Panc1 (cell line): ENCODE measurements around the gene PGM5. TPM values are rescaled to one million over a fixed set of nuclear protein-coding genes. Genes with fewer than 3 reads are reported as not detected.

Source experiments
- ATAC-seq: fragments of 200-7000 bp; cut with Tn5 transposase; 2 replicates; pipeline ENCODE4 v1.9.1; 2020; ENCODE audit warnings: mild to moderate bottlenecking, moderate library complexity
- BruUV-seq: library from RNA; stranded (reverse); fragments of 400-500 nt; replicated peaks from 2 replicates; lab custom pipeline; 2021; lab: Mats Ljungman, UMichigan
- CTCF ChIA-PET: fragments of 300-600 bp; sonication (Branson Sonifier 250); formaldehyde crosslinking; loops from one replicate; lab custom pipeline; 2022; ENCODE audit warnings: antibody characterized with exemption; lab: Charles Lee
- POLR2A ChIA-PET: fragments of 300-600 bp; sonication (Branson Sonifier 250); formaldehyde crosslinking; loops from one replicate; lab custom pipeline; 2022; ENCODE audit warnings: antibody characterized with exemption; lab: Charles Lee
- DNase-seq: peaks from one replicate; pipeline ENCODE4 v3.0.0-alpha.2; 2010; ENCODE audit warnings: low read depth, low spot score
- H3K27ac ChIP-seq: 2 replicates; pipeline ENCODE4 v1.5.1; 2011; ENCODE audit warnings: mild to moderate bottlenecking, low read length, inconsistent platforms
- H3K27me3 ChIP-seq: fragments of 200-500 bp; sonication (Bioruptor generic); 2 replicates; pipeline ENCODE4 v1.6.0; 2014; ENCODE audit warnings: low read length, inconsistent platforms; ENCODE audit not compliant: control insufficient read depth, insufficient read depth
- H3K36me3 ChIP-seq: fragments of 200-500 bp; sonication (Bioruptor generic); 2 replicates; pipeline ENCODE4 v1.5.1; 2014; ENCODE audit warnings: inconsistent platforms, mild to moderate bottlenecking, low read length, moderate library complexity; ENCODE audit not compliant: control insufficient read depth, insufficient read depth
- H3K4me1 ChIP-seq: 2 replicates; pipeline ENCODE4 v1.5.1; 2011; ENCODE audit warnings: inconsistent platforms, mild to moderate bottlenecking, low read length, moderate library complexity; ENCODE audit not compliant: control insufficient read depth, insufficient read depth
- H3K4me3 ChIP-seq, 2 experiments: 2 replicates each; pipeline ENCODE4 v1.5.1; 2011 to 2012; ENCODE audit warnings: low read depth in 2 of 2, low read length in 2 of 2, mild to moderate bottlenecking in 2 of 2, inconsistent platforms in 1 of 2, moderate library complexity in 1 of 2
- H3K9me3 ChIP-seq: fragments of 200-500 bp; sonication (Bioruptor generic); 2 replicates; pipeline ENCODE4 v1.5.1; 2014; ENCODE audit warnings: low read depth, mild to moderate bottlenecking, inconsistent platforms, low read length, moderate library complexity; ENCODE audit not compliant: control insufficient read depth, insufficient read depth
- POLR2AphosphoS5 ChIP-seq: IDR thresholded peaks from 2 replicates; pipeline ENCODE4 v1.6.1; 2012; ENCODE audit warnings: mild to moderate bottlenecking, low read depth, low read length, moderate library complexity
- SIN3A ChIP-seq: IDR thresholded peaks from 2 replicates; pipeline ENCODE4 v1.6.1; 2012; ENCODE audit warnings: low read depth, mild to moderate bottlenecking, low read length, moderate library complexity, borderline replicate concordance; ENCODE audit not compliant: insufficient read depth
- TCF7L2 ChIP-seq: IDR thresholded peaks from 2 replicates; pipeline ENCODE4 v1.6.1; 2011; ENCODE audit warnings: mild to moderate bottlenecking, low read depth, low read length, inconsistent platforms
- in situ Hi-C: cut with HindIII; loops from 2 replicates; pipeline ENCODE4 v1.10.0; 2016; ENCODE audit warnings: low sequenced_read_pairs, low pct_unique_long_range_greater_than_20kb
- intact Hi-C: fragments of 100-400 bp; cut with micrococcal nuclease; formaldehyde crosslinking; loops from one replicate; pipeline ENCODE4 v1.10.0; 2022; ENCODE audit not compliant: unreplicated experiment
- total RNA-seq: library from RNA; stranded (reverse); gene quantifications from one replicate; pipeline ENCODE4 v1.2.1, GENCODE V29; 2021; ENCODE audit not compliant: unreplicated experiment
- TF ChIP-seq, protein P1 (sequence below): fragments of 450-650 bp; IDR thresholded peaks from 2 replicates; pipeline ENCODE4 v1.5.1; 2017; ENCODE audit warnings: mild to moderate bottlenecking
- TF ChIP-seq, protein P2 (sequence below), 2 experiments: IDR thresholded peaks; 2 replicates each; pipeline ENCODE4 v1.6.1; 2011 to 2012; ENCODE audit warnings: low read depth in 2 of 2, control low read depth in 1 of 2, low read length in 1 of 2, mild to moderate bottlenecking in 1 of 2, moderate library complexity in 1 of 2; ENCODE audit not compliant: insufficient read depth in 1 of 2

Gene PGM5
- total RNA-seq, 1 experiment from 2014 or later = 0.21 TPM

DNA sequence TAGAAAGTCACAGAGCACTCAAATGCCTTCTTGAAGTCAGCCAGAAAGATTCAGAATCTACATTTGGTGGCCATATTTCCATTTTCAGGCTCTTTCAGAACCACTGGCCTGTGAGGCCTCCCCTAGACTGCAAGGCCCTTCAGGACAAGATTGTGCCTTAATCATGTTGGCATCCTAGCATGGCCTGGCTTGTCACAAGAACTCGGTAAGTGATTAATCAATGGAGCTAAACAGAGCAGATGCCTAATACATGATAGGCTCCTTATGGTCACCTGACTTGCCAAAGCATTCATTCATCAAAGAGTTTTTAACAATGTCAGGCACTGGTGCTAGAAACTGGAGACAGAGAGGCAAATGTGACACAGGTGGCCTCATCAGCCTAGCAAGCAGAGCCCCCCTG lies 70.3 kb downstream of the PGM5 start:
- POLR2A ChIA-PET = no interaction called here

DNA sequence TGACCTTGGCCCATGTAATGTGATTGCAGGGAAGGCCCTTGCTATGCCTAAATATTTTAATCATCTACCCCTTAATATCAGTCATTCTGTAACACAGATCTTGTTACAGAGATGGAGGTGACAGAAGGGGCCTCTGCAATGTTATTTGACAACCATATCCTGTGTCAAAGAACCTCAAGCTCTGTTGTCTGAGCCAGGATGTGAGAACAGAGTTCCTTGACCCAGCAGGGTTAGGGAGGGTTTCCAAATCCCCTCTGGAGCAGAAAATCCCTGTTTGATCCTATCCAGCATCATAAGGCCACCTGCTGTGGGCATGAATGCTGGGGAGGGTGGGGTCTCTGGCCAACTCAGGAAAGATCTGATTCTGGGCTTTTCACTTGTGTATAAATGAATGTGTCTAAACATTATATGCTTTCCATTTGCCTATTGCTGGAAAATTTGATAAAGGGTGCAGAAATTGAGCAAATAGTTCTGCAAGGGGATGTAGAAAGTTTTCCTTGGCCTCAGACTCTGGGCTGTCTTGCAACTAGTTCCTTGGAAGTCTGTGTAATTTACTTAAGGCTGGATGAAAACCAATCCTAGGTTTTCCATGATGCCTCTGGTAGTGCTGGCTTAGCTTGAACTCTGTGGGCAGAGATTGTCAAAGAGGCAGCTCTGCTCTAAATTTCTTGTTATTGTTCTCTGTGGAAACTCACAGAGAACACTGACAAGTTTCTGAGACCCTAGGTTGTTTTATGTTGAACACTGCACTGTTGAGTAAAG lies 71.0 kb downstream of the PGM5 start:
- Histone ChIP-seq H3K4me1 (no peaks in the 10 kb centered on the region), H3K9me3 (no peaks in the 10 kb centered on the region), H3K36me3 (no peaks in the 10 kb centered on the region), H3K4me3 (no peak overlapping the region), H3K27me3 (no peaks in the 10 kb centered on the region), H3K27ac (no peak overlapping the region)
- DNase-seq = no peak
- no TSS peak for BruUV-seq
- in situ Hi-C loops = no loop called here
- no peak for ATAC-seq
- CTCF ChIA-PET = no interaction called here
- intact Hi-C loops = loop anchor here (10.0 kb wide), 1 partner anchor 47 kb away; no protein-coding TSS in a partner anchor
- POLR2A ChIA-PET = no interaction called here
- TF ChIP-seq TCF7L2 = no peak
- TF ChIP-seq SIN3A = no peak
- TF ChIP-seq, protein P1, sequence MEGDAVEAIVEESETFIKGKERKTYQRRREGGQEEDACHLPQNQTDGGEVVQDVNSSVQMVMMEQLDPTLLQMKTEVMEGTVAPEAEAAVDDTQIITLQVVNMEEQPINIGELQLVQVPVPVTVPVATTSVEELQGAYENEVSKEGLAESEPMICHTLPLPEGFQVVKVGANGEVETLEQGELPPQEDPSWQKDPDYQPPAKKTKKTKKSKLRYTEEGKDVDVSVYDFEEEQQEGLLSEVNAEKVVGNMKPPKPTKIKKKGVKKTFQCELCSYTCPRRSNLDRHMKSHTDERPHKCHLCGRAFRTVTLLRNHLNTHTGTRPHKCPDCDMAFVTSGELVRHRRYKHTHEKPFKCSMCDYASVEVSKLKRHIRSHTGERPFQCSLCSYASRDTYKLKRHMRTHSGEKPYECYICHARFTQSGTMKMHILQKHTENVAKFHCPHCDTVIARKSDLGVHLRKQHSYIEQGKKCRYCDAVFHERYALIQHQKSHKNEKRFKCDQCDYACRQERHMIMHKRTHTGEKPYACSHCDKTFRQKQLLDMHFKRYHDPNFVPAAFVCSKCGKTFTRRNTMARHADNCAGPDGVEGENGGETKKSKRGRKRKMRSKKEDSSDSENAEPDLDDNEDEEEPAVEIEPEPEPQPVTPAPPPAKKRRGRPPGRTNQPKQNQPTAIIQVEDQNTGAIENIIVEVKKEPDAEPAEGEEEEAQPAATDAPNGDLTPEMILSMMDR = no peak

More for the DNA sequence above, 70.3 kb downstream of the PGM5 start:
- TF ChIP-seq, protein P2, sequence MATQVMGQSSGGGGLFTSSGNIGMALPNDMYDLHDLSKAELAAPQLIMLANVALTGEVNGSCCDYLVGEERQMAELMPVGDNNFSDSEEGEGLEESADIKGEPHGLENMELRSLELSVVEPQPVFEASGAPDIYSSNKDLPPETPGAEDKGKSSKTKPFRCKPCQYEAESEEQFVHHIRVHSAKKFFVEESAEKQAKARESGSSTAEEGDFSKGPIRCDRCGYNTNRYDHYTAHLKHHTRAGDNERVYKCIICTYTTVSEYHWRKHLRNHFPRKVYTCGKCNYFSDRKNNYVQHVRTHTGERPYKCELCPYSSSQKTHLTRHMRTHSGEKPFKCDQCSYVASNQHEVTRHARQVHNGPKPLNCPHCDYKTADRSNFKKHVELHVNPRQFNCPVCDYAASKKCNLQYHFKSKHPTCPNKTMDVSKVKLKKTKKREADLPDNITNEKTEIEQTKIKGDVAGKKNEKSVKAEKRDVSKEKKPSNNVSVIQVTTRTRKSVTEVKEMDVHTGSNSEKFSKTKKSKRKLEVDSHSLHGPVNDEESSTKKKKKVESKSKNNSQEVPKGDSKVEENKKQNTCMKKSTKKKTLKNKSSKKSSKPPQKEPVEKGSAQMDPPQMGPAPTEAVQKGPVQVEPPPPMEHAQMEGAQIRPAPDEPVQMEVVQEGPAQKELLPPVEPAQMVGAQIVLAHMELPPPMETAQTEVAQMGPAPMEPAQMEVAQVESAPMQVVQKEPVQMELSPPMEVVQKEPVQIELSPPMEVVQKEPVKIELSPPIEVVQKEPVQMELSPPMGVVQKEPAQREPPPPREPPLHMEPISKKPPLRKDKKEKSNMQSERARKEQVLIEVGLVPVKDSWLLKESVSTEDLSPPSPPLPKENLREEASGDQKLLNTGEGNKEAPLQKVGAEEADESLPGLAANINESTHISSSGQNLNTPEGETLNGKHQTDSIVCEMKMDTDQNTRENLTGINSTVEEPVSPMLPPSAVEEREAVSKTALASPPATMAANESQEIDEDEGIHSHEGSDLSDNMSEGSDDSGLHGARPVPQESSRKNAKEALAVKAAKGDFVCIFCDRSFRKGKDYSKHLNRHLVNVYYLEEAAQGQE (IDR thresholded peaks at IDR 0.05; ENCODE audit: insufficient read depth in 1 of 2, low read depth in 2 of 2, low read length in 1 of 2) = no peak
- no peak for TF ChIP-seq SIN3A
- TF ChIP-seq, protein P1 = no peak
- TF ChIP-seq TCF7L2 = no peak
- TF ChIP-seq POLR2AphosphoS5 = no peak
- Histone ChIP-seq H3K4me1 (no peaks in the 10 kb centered on the region), H3K27me3 (no peaks in the 10 kb centered on the region), H3K27ac (no peak overlapping the region), H3K9me3 (no peaks in the 10 kb centered on the region), H3K4me3 (no peak overlapping the region), H3K36me3 (no peaks in the 10 kb centered on the region)
- CTCF ChIA-PET = no interaction called here
- in situ Hi-C loops (no loop called here), intact Hi-C loops (loop anchor here (10.0 kb wide), 1 partner anchor 48 kb away; no protein-coding TSS in a partner anchor)
- no peak for ATAC-seq
- no TSS peak for BruUV-seq
- no peak for DNase-seq
